Sigmoid colon (tissue), 4 donors: Measurements from ENCODE around the gene MAGI2.
"Not testable (repeated sequence)": the region's sequence is repeated elsewhere in the genome, so short reads cannot be mapped to it uniquely, and the experiment has no call there.

Experiments
- CTCF ChIP-seq, 4 experiments: fragments of 450-650 bp in 3 of 4; fragments of 200-600 bp in 1 of 4; IDR thresholded peaks; one replicate each; pipeline ENCODE4 v1.5.1; 2016 to 2019; ENCODE audit warnings: antibody characterized with exemption in 4 of 4, mild to moderate bottlenecking in 3 of 4, moderate library complexity in 2 of 4
- POLR2A ChIP-seq, 2 donors: fragments of 450-650 bp; IDR thresholded peaks; one replicate each; pipeline ENCODE4 v1.6.1; 2016; ENCODE audit warnings: antibody characterized with exemption in 2 of 2, mild to moderate bottlenecking in 2 of 2, moderate library complexity in 2 of 2
- POLR2AphosphoS5 ChIP-seq, 4 donors: sonication (generic); formaldehyde crosslinking; IDR thresholded peaks; one replicate each; pipeline ENCODE4 v1.6.1; 2017; ENCODE audit warnings: antibody characterized with exemption in 4 of 4

DNA sequence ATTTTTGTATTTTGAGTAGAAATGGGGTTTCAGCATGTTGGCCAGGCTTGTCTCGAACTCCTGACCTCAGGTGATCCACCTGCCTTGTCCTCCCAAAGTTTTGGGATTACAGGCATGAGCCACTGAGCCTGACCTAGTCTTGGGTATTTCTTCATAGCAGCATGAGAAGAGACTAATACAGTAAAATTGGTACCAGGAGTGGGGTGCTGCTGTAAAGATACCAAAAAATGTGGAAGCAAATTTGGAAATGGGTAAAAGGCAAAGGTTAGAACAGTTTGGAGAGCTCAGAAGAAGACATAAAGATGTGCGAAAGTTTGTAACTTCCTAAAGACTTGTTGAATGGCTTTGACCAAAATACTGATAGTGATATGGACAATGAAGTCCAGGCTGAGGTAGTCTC is 433.8 kb downstream of the MAGI2 start:
- not testable (repeated sequence) for TF ChIP-seq CTCF, POLR2A, POLR2AphosphoS5 (IDR thresholded peaks at IDR 0.05)
